Measurements from ENCODE around the gene FUT7.

The FUT7 gene

GRCh38 chr9:137056739-137057415 is 25.0 kb upstream of the FUT7 start:
- TF ChIP-seq EZH2 (IDR thresholded peaks at IDR 0.05; ENCODE audit: borderline replicate concordance, low read length) (no peak), CTCF (IDR thresholded peaks at IDR 0.05; ENCODE audit: low read length) (no peak)
- Histone ChIP-seq H2AFZ (ENCODE audit: low read length) (no peak overlapping the region), H3K9me2 (ENCODE audit: low read depth, low read length) (no peaks in the 10 kb centered on the region), H3K27me3 (ENCODE audit: insufficient read depth, low read length) (peaks cover 9% of the 10 kb centered on the region; the same call in 1 of the 2 replicates), H3K27ac (ENCODE audit: low read depth, low read length, poor library complexity, severe bottlenecking) (no peak overlapping the region), H3K36me3 (ENCODE audit: insufficient read depth, low read length) (no peaks in the 10 kb centered on the region), H3K79me2 (ENCODE audit: insufficient read depth, low read length) (no peaks in the 10 kb centered on the region), H4K20me1 (ENCODE audit: insufficient read depth, low read length) (no peaks in the 10 kb centered on the region), H3K4me2 (ENCODE audit: low read length) (no peak overlapping the region), H3F3A (ENCODE audit: insufficient read depth, low read length) (no peaks in the 10 kb centered on the region), H3K9ac (ENCODE audit: low read length) (no peak overlapping the region), H3K4me3 (ENCODE audit: low read depth, low read length, poor library complexity, severe bottlenecking) (no peak overlapping the region), H3K4me1 (ENCODE audit: insufficient read depth, low read length, severe bottlenecking) (peaks cover 4% of the 10 kb centered on the region), H3K9me3 (ENCODE audit: low read length) (no peaks in the 10 kb centered on the region)

GRCh38 chr9:137055385-137056364 is 23.8 kb upstream of the FUT7 start:
- Histone ChIP-seq H3K36me3 (ENCODE audit: insufficient read depth, low read length) (no peaks in the 10 kb centered on the region), H2AFZ (ENCODE audit: low read length) (no peak overlapping the region), H3K9ac (ENCODE audit: low read length) (no peak overlapping the region), H3K9me2 (ENCODE audit: low read depth, low read length) (no peaks in the 10 kb centered on the region), H3K4me2 (ENCODE audit: low read length) (no peak overlapping the region), H3K27me3 (ENCODE audit: insufficient read depth, low read length) (peaks cover 10% of the 10 kb centered on the region; the same call in 1 of the 2 replicates), H3K4me3 (ENCODE audit: low read depth, low read length, poor library complexity, severe bottlenecking) (no peak overlapping the region), H3K9me3 (ENCODE audit: low read length) (no peaks in the 10 kb centered on the region), H3K79me2 (ENCODE audit: insufficient read depth, low read length) (no peaks in the 10 kb centered on the region), H4K20me1 (ENCODE audit: insufficient read depth, low read length) (no peaks in the 10 kb centered on the region), H3K27ac (ENCODE audit: low read depth, low read length, poor library complexity, severe bottlenecking) (no peak overlapping the region), H3F3A (ENCODE audit: insufficient read depth, low read length) (no peaks in the 10 kb centered on the region), H3K4me1 (ENCODE audit: insufficient read depth, low read length, severe bottlenecking) (peaks cover 4% of the 10 kb centered on the region)
- TF ChIP-seq CTCF (IDR thresholded peaks at IDR 0.05; ENCODE audit: low read length) (no peak), EZH2 (IDR thresholded peaks at IDR 0.05; ENCODE audit: borderline replicate concordance, low read length) (no peak)

GRCh38 chr9:137054932-137055384 is 23.1 kb upstream of the FUT7 start:
- H3K79me2 ChIP-seq (ENCODE audit: insufficient read depth, low read length): no peaks in the 10 kb centered on the region
- no peaks in the 10 kb centered on the region for H3F3A ChIP-seq (ENCODE audit: insufficient read depth, low read length)
- H3K4me2 ChIP-seq (ENCODE audit: low read length): no peak overlapping the region
- H3K9me3 ChIP-seq (ENCODE audit: low read length): no peaks in the 10 kb centered on the region
- H3K4me1 ChIP-seq (ENCODE audit: insufficient read depth, low read length, severe bottlenecking): peaks cover 4% of the 10 kb centered on the region
- no peak overlapping the region for H2AFZ ChIP-seq (ENCODE audit: low read length)
- no peak overlapping the region for H3K4me3 ChIP-seq (ENCODE audit: low read depth, low read length, poor library complexity, severe bottlenecking)
- no peaks in the 10 kb centered on the region for H3K36me3 ChIP-seq (ENCODE audit: insufficient read depth, low read length)
- H3K9me2 ChIP-seq (ENCODE audit: low read depth, low read length): no peaks in the 10 kb centered on the region
- H3K27ac ChIP-seq (ENCODE audit: low read depth, low read length, poor library complexity, severe bottlenecking): no peak overlapping the region
- no peak overlapping the region for H3K9ac ChIP-seq (ENCODE audit: low read length)
- peaks cover 10% of the 10 kb centered on the region; the same call in 1 of the 2 replicates for H3K27me3 ChIP-seq (ENCODE audit: insufficient read depth, low read length)
- H4K20me1 ChIP-seq (ENCODE audit: insufficient read depth, low read length): no peaks in the 10 kb centered on the region
- TF ChIP-seq EZH2 (IDR thresholded peaks at IDR 0.05; ENCODE audit: borderline replicate concordance, low read length) (no peak), CTCF (IDR thresholded peaks at IDR 0.05; ENCODE audit: low read length) (no peak)
